Body of pancreas (tissue), 4 donors: ENCODE results near the gene IFNB1.

Experiments
- POLR2A ChIP-seq, 3 donors: fragments of 450-650 bp; IDR thresholded peaks; one replicate each; pipeline ENCODE4 v1.6.1; 2016; ENCODE audit warnings: antibody characterized with exemption in 3 of 3, mild to moderate bottlenecking in 2 of 3
- TF ChIP-seq, protein P1 (sequence below), 7 experiments: fragments of 450-650 bp in 4 of 7; fragments of 200-600 bp in 3 of 7; sonication (generic) in 3 of 7; IDR thresholded peaks; one replicate each; pipeline ENCODE4 v1.5.1; 2016 to 2019; ENCODE audit warnings: antibody characterized with exemption in 7 of 7

DNA sequence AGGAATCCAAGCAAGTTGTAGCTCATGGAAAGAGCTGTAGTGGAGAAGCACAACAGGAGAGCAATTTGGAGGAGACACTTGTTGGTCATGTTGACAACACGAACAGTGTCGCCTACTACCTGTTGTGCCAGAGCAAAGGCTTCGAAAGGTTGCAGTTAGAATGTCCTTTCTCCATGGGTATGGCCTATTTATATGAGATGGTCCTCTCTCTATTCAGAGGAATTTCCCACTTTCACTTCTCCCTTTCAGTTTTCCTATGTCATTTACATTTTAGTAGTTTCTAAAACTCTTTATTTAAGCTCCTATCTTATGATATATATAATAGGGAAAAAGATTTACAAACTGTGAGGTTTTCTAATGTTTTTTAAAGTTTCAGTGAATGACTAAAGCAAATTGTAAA lies at the start of gene IFNB1:
- TF ChIP-seq POLR2A (IDR thresholded peaks at IDR 0.05) = no peak
- TF ChIP-seq, protein P1, sequence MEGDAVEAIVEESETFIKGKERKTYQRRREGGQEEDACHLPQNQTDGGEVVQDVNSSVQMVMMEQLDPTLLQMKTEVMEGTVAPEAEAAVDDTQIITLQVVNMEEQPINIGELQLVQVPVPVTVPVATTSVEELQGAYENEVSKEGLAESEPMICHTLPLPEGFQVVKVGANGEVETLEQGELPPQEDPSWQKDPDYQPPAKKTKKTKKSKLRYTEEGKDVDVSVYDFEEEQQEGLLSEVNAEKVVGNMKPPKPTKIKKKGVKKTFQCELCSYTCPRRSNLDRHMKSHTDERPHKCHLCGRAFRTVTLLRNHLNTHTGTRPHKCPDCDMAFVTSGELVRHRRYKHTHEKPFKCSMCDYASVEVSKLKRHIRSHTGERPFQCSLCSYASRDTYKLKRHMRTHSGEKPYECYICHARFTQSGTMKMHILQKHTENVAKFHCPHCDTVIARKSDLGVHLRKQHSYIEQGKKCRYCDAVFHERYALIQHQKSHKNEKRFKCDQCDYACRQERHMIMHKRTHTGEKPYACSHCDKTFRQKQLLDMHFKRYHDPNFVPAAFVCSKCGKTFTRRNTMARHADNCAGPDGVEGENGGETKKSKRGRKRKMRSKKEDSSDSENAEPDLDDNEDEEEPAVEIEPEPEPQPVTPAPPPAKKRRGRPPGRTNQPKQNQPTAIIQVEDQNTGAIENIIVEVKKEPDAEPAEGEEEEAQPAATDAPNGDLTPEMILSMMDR (IDR thresholded peaks at IDR 0.05) = no peak
